NCI-H1092 treated with DMSO at 0.1 percent for 48 hours (cell line): ENCODE data around the gene G0S2.

Experiments
- DNase-seq: peaks from one replicate; lab custom pipeline; 2025; lab: John Stamatoyannopoulos, UW

Gene G0S2

GRCh38 chr1:209720326-209720725, 45.1 kb downstream of the G0S2 start:
- DNase-seq: no peak

GRCh38 chr1:209720826-209721225, 45.6 kb downstream of the G0S2 start:
- no peak for DNase-seq

GRCh38 chr1:209721323-209721722, 46.1 kb downstream of the G0S2 start:
- DNase-seq: no peak

DNA sequence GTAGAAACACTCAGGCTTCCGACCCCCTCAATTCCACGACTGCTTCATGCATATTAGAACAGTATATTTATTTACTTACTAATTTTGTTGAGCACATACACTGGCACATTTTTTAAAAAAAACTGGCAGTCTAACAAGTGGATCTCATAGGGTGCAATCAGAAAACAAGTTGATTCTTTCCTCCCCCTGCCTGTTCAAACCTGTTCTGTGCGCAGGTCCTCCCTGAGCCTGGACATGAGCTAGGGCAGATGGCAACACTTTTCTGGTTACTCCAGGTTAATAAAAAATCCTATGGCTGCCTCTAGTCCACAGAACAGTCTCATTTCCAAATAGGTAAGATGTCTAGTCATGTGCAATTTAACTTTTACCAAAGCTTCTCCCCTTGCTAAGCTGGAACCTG, 48.1 kb downstream of the G0S2 start:
- no peak for DNase-seq

GRCh38 chr1:209723756-209724693, 48.8 kb downstream of the G0S2 start:
- no peak for DNase-seq
